Posterior vena cava (tissue), 2 donors: ENCODE results near the gene RAE1. TPM values are rescaled to one million over a fixed set of nuclear protein-coding genes. Genes with fewer than 3 reads are reported as not detected.

ENCODE experiments used
- DNase-seq: peaks from one replicate; pipeline ENCODE4 v3.0.0-alpha.2; 2020; ENCODE audit warnings: low spot score
- intact Hi-C, 2 donors: fragments of 100-400 bp; cut with DNase I; formaldehyde crosslinking; loops; one replicate each; pipeline versions ENCODE4 v1.14.1 to v1.14.2; 2022 to 2023
- total RNA-seq, 2 donors: library from RNA; stranded (reverse); fragmentation: NEBNext Ultra II Directional; extraction: Animal tissue kit (Norgen Biotek cat#: 25700); gene quantifications; one replicate each; pipeline ENCODE4 v1.2.1, GENCODE V29; 2021
- donor health status: DM: yes; HTN: yes; CAD: no.
- donor health status: DM: yes; HTN: yes; CAD: no.

Gene RAE1
- total RNA-seq, 2 donors from 2014 or later: 10.6 to 14.3 TPM

DNA sequence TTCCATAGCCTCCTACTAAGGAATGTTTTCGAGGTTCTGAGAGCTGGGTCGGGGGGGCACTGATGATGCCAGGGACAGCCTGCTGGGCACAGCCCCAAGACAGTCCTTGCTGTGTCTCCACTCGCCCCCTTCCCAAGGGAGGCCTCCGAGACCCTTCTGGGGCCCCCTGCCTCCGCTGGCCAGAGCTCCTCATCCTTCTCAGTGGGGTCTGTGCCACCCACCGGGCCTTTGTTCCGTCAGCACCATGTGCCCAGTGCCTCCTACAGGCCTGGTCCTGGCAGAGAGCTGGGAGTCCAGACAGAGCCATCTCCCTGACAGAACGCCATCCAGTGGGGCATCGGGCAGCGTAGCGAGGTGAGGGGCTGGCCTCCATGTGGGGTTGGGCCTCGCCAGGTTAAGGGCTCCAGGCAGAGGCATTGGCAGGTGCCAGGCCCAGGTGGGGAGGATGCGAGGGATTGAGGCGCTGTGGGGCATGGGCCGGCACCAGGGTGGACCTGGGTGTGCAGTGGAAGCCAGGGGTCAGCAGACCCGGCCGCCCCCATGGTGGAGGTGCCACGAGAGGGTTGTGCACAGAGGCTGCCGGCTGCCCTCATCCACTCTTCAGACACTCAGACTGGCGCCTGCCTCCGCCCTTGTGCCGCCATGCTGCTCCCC lies 53.5 kb downstream of the RAE1 start:
- no peak for DNase-seq
- intact Hi-C loops: loop anchor here in 1 of 2 donors (10.0 kb wide), 1 partner anchor 70 kb away; no protein-coding TSS in a partner anchor

DNA sequence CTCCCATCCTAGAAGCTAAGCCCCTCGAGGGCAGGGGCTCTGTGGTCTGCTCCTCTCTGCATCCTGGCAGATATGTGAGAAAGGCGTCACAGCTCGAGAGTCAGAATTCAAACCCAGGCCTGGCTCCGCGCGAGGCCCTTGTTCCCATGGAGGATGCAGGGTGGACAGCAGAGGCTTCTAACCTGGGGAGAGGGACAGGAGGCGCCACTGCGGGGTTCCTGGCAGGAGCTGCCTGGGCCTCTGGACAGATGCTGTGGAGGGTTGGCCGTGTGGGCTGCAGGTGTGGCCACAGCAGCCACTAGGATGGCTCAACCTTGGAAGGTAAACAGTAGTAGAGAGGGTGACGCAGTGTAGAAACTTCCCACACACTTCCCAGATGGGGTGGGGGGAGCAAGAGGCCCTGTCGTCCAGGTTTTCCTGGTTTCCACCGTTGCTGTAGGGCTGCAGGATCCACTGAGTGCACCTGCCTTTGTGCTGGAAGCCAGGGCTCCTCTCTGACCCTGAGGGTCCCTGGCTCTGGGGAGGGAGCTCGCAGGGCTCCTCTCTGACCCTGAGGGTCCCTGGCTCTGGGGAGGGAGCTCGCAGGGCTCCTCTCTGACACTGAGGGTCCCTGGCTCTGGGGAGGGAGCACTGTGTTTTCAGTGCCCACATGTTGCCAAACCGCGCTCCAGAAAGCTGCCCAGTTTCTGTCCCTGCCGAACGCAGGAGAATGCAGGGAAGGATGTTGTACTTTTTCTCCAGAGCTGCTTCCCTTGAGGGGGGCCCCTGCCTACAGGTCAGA lies 54.4 kb downstream of the RAE1 start:
- DNase-seq: no peak
- intact Hi-C loops: loop anchor here in 1 of 2 donors (10.0 kb wide), 1 partner anchor 69 kb away; no protein-coding TSS in a partner anchor

DNA sequence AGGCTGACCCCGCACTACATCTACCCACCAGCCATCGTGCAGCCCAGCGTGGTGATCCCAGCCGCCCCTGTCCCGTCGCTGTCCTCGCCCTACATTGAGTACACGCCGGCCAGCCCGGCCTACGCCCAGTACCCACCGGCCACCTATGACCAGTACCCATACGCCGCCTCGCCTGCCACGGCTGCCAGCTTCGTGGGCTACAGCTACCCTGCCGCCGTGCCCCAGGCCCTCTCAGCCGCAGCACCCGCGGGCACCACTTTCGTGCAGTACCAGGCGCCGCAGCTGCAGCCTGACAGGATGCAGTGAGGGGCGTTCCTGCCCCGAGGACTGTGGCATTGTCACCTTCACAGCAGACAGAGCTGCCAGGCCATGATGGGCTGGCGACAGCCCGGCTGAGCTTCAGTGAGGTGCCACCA lies 56.5 kb downstream of the RAE1 start:
- intact Hi-C loops: loop anchor here in 1 of 2 donors (10.0 kb wide), 1 partner anchor 67 kb away; no protein-coding TSS in a partner anchor
- no peak for DNase-seq

DNA sequence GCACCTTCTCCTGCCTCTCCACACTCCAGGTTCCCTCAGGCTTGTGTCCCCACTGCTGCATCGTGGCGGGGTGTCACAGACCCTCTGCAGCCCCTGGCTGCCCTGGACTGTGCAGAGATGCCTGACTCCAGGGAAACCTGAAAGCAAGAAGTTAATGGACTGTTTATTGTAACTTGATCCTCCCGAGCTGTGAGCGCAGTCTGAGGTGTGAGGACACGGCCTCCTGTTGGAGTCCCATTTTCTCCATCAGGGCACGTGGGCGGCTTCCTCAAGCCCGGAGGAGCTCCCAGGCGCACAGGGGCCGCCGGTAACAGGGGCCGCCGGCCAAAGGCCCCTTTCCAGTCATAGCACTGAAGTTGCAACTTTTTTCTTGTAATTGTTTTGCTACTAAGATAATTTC lies 57.1 kb downstream of the RAE1 start:
- no peak for DNase-seq
- intact Hi-C loops: loop anchor here in 1 of 2 donors (10.0 kb wide), 1 partner anchor 67 kb away; no protein-coding TSS in a partner anchor

DNA sequence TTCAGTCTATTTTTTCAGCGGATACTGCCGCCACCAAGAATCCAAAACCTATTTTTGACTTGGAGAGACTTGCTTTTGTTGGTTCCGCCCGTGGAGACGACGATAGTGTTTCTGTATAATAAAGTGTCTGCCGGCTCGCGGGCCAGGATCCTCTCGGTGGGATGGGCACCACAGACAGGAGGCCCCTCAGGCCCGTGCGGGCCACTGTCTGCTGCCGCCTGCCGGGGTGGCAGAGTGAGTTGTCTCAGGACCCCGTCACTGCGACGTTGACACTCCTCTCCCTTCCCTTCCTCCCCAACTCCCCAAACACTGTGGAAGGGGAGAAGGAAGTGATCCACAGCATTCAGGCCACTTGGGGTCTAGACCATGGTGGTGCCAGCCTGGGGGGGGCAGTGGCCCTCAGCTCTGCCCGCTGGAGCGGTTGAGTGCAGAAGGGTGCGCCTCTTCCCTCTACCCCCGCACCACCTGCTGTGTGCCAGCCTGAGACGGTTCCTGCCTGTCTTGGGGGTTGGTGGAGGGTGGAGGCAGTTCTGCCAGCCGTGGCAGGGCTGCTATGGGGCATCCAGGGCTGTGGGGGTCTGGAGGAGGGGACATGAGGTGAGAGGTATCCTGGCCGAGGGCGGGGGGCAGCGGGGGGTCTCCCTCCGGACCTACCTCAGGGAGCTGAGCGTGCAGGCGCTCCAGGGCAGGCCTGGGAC lies 57.6 kb downstream of the RAE1 start:
- no peak for DNase-seq
- intact Hi-C loops: loop anchor here in 1 of 2 donors (10.0 kb wide), 1 partner anchor 66 kb away; no protein-coding TSS in a partner anchor

DNA sequence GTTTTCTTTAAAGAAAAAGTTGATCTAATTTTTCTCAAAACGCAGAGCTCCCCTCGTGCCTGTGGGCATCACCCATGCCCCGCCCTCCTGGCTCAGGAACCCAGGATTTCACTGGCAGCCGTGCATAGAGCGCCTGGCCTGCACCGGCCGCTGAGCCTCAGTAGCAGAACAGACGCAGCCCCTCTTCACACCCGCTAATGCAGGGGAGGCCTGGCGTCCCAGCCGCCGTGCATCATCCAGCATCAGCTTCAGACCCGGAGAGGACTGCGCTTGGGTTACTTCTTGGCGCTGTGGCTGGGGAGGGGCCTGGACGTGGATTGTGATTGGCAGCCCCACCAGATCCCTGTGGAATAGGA lies 58.2 kb downstream of the RAE1 start:
- intact Hi-C loops: loop anchor here in 1 of 2 donors (10.0 kb wide), 1 partner anchor 66 kb away; no protein-coding TSS in a partner anchor
- no peak for DNase-seq

DNA sequence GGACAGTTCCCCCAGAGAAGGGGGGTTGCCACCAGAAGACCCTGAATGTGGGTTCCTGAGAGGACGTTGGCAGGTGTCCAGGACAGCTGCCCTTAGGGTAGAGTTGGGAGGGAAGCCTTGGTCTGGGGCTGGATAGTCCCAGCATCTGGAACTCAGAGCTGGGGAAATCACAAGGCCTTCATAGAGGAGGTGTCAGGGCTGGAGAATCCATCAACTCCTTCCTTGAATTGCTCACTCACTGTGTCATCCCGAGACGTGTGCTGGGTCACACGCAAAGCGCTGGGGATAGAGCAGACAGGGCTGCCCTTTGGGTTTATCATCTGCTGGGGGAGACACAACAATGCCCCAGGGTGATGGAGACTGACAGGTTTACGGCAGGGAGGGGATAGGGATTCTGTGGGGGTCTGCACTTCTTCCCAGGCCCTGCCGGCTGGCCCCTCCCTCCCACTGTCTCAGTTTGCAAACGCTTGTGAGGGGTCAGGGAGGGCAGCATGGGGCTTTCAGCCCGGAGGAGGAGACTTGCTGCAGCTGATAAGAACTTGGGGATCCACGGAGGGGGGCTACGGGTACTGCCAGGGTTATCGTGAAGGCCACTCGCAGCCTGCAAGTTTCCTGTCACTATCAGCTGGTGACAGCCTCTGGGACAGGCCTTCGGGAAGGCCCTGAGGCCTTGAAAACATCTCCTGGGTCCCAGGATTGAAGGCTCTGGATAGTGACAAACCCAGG lies 58.8 kb downstream of the RAE1 start:
- no peak for DNase-seq
- intact Hi-C loops: loop anchor here in 1 of 2 donors (10.0 kb wide), 1 partner anchor 65 kb away; no protein-coding TSS in a partner anchor

DNA sequence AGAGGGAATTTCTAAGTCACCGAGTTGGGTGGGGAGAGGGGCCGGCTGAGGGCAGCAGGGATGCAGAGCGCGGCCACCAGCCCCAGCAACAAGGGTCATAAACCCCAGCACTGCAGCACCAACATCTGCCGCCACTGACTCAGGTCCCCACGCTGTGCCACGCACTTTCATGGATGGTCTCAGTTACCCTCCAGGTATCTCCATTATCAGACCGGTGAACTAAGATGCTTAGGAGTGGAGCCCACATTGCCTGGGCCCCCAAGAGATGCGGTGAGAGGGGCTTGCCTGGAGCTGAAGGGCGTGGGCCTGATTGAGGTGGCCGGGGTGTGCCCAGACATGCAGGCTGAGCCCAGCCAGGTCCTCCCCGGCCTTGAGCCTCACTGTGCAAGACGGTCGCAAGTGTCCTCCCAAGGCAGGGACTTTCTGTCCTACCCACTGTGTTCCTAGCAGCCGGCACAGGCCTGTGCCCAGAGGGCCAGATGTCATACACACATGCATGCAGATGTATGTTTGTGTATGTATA lies 59.4 kb downstream of the RAE1 start:
- no peak for DNase-seq

DNA sequence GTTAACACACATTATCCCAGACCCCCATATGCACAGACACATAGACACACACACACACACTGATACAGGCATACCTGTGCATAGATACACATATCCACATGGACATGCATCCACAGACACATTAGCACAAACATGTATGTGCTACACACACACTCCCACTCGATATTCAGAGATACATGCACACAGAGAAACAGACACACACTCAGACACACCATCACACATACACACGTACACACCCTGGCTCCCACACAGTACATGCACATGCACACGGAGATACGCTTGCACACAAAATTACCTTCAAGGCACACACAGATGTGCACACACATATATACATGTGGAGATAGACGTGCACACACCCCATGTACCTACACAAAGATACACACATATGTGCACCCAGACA lies 59.9 kb downstream of the RAE1 start:
- intact Hi-C loops: no loop called here

More for the DNA sequence above, 59.4 kb downstream of the RAE1 start:
- intact Hi-C loops: no loop called here

DNA sequence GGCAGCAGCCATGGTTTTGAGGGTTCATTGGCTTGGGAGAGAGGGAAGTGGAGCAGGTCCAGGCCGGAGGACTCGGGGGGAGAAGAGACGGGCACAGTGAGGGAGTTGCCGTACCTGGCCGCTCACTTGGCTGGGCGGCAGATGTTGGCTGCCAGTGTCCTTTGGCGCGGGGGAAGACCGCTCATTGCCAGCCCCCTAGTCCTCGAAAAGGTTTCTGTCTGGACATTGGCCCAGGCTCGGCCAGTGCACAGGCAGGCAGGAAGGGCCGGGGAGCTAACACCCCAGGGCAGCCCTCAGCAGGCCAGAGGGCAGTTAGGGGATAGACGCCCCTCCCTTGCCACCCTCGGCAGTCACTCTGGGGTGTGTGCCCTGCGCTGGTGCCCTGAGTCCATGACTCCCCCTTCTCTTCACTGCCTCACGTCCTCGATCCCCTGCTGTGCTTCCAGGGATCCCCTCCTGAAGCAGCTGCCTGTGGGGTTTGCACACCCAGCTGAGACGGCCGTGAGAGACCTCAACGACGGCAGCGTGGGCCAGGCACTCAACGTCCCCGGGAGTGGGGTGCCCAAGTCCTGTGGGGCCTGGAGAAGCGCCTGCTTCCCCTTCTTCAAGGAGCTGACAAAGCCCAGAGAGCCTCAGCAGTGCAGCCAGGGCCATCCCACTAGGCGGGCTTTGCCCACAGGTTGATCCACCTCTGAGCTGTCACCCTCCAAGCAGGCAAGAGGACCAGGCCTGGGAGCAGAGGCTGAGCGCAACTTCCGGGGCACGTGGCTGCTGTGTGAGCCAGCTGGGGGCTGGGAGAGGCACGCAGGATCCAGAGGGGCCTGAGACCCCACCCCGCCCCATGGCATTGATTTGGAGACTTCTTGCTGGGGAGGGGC lies 60.6 kb downstream of the RAE1 start:
- intact Hi-C loops: no loop called here
- DNase-seq: no peak

More for the DNA sequence above, 59.9 kb downstream of the RAE1 start:
- no peak for DNase-seq

DNA sequence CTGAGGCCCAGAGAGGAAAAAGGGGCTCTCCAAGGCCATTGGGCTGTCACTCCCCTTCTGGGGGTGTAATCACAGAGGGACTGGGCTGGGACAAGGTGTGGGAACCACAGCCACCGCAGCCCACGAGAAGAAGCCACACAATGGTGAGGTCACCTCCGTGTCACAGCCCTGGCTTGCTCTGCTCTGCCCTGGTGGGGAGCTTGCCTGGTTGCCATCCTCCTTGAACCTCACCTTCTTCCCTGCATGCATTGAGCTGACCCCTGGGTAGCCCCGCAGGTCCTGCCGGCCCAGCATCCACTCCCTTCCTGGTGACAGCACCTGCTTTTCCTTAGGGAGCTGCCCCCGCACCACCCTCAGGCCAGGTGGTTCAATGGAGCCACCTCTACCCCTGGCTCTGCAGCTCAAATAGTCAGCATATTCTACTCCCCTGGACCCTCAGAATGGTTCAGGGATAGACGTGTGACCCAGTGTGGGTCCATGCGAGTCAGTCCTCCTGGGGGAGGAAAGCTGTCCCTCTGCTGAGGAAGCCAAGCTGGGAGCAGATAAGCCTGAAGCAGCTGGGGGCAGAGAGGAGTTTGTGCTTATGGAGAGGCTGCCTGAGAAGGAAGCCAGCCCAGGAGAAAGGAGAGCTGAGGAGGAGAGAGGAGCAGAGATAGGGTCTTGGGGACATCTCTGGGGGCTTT lies 61.4 kb downstream of the RAE1 start:
- no peak for DNase-seq
- intact Hi-C loops: no loop called here

DNA sequence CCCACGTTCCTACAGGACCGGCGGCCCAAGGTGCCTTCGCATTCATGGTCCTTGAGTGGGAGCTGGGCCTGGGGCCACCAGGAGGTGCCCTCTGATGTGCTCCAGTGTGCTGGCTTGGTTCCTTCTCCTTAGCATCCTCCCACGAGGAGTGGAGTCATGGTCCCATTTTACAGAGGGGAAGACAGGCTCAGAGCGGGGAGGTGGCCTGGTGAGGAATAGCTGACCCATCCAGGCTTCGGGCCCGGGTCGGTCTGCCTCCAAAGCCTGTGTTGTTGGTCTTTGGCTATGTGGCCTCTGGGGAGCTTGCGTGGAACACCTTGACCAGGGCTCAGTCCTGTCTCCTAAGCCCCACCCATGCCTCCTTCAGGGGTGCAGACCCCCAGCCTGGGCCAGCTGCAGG lies 62.9 kb downstream of the RAE1 start:
- DNase-seq: no peak
- intact Hi-C loops: no loop called here

DNA sequence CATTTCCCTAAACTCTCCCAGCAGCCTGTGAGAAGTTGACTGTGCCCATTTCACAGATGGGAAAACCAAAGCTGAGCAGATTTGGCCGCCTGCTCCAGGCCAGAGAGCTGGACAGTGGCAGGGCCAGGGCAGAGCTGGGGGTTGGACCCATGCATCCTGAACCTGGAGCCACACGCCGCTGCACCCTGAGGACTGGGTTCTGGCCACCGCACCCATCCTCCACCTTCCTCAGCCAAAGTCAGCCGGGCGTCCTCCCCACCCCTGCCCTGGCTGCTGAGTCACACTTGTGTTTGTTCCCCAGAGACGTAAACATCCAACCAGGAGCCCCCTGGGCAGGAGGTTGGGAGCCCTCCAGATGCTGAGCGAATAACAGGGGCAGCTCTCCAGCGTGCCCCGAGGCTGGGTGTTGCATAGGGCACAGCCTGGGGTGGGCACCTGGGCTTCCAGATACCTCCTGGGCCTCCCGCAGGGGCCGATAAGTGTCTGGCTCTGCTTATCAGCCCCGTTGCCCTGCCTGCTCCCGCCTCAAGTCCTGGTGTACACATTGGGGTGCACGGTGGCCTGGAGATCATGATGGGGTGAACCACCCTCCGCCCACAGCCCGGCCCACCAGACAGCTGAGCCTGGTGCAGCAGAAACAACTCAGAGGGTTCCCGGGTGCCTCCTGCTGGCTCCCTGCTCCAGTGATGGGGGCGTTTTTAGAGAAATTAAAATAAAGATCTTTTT lies 64.0 kb downstream of the RAE1 start:
- intact Hi-C loops: no loop called here
- no peak for DNase-seq

DNA sequence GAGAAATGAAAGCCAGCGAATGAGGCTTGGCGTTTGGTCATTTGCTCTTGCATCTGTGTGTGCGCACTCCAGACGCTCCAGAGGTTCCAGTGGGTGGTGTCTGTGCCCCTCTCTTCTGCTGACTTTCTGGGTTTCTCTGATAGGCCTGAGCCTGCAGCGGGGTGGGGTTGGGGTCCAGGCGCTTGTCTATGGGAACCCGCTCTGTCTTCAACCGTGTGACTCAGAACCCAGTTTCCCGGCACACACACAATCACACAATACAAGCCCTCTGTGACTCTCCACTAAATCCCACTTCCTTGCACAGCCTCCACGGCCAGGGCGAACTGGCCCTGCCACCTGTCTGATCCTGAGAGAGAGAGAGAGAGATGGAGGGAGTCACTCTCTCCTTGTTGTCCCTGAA lies 64.7 kb downstream of the RAE1 start:
- DNase-seq: no peak
- intact Hi-C loops: no loop called here

DNA sequence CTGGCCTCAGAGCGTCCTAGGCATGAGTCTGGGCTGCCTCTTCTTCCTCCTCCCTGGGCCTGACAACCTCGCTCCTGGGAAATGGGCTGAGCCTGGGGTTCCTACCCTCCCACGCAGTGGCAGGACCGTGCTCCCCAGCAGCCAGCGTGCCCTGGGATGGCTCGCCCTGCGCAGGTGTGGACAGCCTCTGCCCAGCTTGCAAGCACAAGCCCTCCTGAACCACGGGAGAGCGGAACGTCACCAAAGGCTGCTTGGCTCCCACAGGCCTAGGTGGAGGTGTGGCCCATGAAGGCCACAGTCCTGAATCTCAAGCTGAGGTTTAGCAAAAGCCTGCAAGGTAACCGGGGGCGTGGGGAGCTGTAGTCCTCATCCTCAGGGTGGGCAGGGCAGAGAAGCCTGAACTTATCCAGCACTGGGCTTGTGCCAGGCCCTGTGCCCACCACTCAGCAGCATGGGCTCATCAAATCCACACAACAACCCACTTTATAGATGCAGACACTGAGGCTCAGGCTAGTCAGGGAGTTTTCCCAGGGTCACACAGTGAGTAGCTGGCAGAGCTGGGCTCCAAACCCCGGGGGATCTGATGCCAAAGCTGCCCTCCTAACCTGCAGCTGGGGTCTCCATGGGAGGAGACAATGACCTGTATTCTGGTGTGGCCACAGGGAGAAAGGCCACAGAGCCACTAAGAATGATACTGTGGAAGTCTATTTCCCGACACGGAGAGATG lies 65.4 kb downstream of the RAE1 start:
- no peak for DNase-seq
- intact Hi-C loops: no loop called here

DNA sequence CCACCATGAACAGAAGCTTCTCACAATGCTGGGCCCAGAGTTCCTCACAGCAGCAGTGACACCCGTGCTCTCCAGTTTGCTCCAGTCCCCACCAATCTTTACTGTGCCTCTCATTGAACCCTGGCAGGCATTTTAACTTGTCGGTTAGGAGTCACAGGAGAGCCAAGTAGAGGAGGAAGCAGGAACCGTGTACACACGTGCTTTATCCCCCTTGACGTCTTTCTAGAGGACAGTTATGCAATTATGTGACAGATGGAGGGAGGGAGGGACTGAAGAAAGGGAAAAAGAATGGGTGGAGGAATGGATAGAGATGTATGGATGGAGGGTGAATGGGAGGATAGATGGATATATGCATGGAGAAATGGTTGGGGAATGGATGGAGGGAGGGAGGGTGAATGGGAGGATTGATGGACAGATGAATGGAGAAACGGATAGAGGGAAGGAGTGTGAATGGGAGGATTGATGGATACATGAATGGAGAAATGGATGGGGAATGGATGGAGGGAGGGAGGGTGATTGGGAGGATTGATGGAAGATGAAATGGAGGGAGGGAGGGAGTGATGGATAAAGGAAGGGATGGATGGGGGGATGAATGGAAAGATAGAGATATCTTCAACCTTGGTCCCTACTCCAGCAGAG lies 66.1 kb downstream of the RAE1 start:
- no peak for DNase-seq
- intact Hi-C loops: no loop called here
